Tibial artery (tissue), 4 donors: ENCODE data around the gene LYST.

ENCODE experiments used
- DNase-seq, 2 donors: peaks; one replicate each; pipeline ENCODE4 v3.0.0-alpha.2; 2019
- H3K27ac ChIP-seq, 2 donors: fragments of 200-600 bp; sonication (generic) in 1 of 2; 1 replicate in 1 of 2; 2 replicates in 1 of 2; pipeline ENCODE4 v1.5.1; 2018 to 2019; ENCODE audit warnings: mild to moderate bottlenecking in 1 of 2
- H3K27me3 ChIP-seq, 2 donors: fragments of 200-600 bp; sonication (generic) in 1 of 2; one replicate each; pipeline versions ENCODE4 v1.5.1 to v1.6.0; 2016 to 2019
- H3K36me3 ChIP-seq, 3 donors: fragments of 200-600 bp; sonication (generic) in 2 of 3; one replicate each; pipeline ENCODE4 v1.5.1; 2016 to 2019; ENCODE audit warnings: mild to moderate bottlenecking in 2 of 3
- H3K4me1 ChIP-seq, 4 donors: fragments of 200-600 bp; sonication (generic) in 2 of 4; 1 replicate in 3 of 4; 2 replicates in 1 of 4; pipeline ENCODE4 v1.5.1; 2016 to 2019
- H3K4me3 ChIP-seq, 2 donors: fragments of 200-600 bp; sonication (generic) in 1 of 2; 1 replicate in 1 of 2; 2 replicates in 1 of 2; pipeline ENCODE4 v1.5.1; 2018 to 2019; ENCODE audit warnings: mild to moderate bottlenecking in 2 of 2
- H3K9me3 ChIP-seq, 3 donors: fragments of 200-600 bp; sonication (generic) in 1 of 3; one replicate each; pipeline ENCODE4 v1.5.1; 2016 to 2019
- intact Hi-C: fragments of 100-400 bp; cut with DNase I; formaldehyde crosslinking; loops from one replicate; pipeline ENCODE4 v1.15.0; 2023; ENCODE audit warnings: low total_unique reads
- TF ChIP-seq, protein P1 (sequence below), 2 experiments: fragments of 200-600 bp in 1 of 2; fragments of 450-650 bp in 1 of 2; IDR thresholded peaks; one replicate each; pipeline ENCODE4 v1.5.1; 2017 to 2019; ENCODE audit warnings: antibody characterized with exemption in 2 of 2, mild to moderate bottlenecking in 1 of 2, moderate library complexity in 1 of 2

LYST gene

DNA sequence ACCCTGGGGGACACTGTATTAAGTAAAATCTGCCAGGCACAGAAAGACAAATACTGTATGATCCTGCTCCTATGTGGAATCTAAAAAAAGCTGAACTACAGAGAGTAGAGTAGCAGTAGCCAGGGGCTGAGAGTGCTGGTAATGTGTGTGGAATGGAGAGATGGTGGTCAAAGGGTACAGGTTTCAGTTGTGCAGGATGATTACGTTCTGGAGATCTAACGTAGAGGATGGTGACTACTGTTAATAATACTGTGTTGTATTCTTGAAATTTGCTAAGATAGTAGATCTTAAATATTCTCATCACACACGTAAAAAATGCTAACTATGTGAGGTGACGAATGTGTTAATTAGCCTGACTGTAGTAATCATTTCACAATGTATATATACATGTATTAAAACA, 177.3 kb downstream of the LYST start:
- TF ChIP-seq, protein P1, sequence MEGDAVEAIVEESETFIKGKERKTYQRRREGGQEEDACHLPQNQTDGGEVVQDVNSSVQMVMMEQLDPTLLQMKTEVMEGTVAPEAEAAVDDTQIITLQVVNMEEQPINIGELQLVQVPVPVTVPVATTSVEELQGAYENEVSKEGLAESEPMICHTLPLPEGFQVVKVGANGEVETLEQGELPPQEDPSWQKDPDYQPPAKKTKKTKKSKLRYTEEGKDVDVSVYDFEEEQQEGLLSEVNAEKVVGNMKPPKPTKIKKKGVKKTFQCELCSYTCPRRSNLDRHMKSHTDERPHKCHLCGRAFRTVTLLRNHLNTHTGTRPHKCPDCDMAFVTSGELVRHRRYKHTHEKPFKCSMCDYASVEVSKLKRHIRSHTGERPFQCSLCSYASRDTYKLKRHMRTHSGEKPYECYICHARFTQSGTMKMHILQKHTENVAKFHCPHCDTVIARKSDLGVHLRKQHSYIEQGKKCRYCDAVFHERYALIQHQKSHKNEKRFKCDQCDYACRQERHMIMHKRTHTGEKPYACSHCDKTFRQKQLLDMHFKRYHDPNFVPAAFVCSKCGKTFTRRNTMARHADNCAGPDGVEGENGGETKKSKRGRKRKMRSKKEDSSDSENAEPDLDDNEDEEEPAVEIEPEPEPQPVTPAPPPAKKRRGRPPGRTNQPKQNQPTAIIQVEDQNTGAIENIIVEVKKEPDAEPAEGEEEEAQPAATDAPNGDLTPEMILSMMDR (IDR thresholded peaks at IDR 0.05) = no peak

DNA sequence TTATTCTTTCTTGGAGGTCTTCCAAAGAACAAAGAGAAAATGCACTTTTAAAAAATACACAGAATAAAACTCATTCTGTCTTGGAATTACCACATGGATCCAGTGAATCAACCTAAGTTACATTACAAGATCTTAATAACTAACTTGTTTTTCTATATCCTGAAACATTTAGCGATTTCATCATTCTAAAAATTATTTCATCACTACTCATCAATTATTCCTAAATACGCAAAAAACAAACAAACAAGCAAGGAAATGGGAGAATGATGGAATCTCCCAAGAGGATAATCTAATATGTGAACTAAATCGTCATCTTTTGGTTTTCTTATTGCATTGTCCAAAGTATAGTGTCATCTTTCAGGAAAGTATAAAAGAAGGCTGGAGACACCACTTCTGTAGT, 178.6 kb downstream of the LYST start:
- peaks cover 49 to 66% (median 58%) of the 10 kb centered on the region in 3 donors for H3K36me3 ChIP-seq
- H3K27ac ChIP-seq = no peak overlapping the region
- H3K9me3 ChIP-seq = no peaks in the 10 kb centered on the region
- H3K4me1 ChIP-seq = no peaks in the 10 kb centered on the region
- H3K27me3 ChIP-seq = no peaks in the 10 kb centered on the region
- TF ChIP-seq, protein P1 (IDR thresholded peaks at IDR 0.05) = no peak
- no peak overlapping the region for H3K4me3 ChIP-seq
- DNase-seq = no peak
- intact Hi-C loops = no loop called here

More for the DNA sequence above, 177.3 kb downstream of the LYST start:
- no peak for DNase-seq
- intact Hi-C loops = no loop called here
- Histone ChIP-seq H3K9me3 (no peaks in the 10 kb centered on the region), H3K4me3 (no peak overlapping the region), H3K27me3 (no peaks in the 10 kb centered on the region), H3K4me1 (no peaks in the 10 kb centered on the region), H3K36me3 (peaks cover 50 to 74% (median 51%) of the 10 kb centered on the region in 3 donors), H3K27ac (no peak overlapping the region)

DNA sequence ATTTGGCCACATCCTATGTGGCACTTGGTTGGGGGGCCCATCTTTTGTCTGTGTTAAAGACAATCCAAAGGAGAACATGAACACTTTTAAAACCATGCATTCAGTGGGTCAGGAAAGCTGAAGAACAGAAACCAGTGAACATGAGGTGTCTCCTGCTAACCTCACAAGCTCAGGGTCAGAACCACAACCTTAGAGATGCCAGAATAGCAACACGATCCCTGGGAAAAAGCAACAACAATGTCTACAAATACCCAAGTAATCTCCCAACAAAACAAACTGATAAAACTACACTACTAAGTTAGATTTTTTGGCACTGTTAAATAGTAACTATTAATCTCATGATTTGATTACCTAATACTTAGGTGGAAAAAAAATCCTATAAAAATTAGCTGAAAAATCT, 183.1 kb downstream of the LYST start:
- intact Hi-C loops = no loop called here
- Histone ChIP-seq H3K27ac (no peak overlapping the region), H3K9me3 (no peaks in the 10 kb centered on the region), H3K36me3 (peaks cover 37 to 56% (median 53%) of the 10 kb centered on the region in 3 donors), H3K27me3 (no peaks in the 10 kb centered on the region), H3K4me3 (no peak overlapping the region), H3K4me1 (no peaks in the 10 kb centered on the region)
- DNase-seq = no peak
- TF ChIP-seq, protein P1 (IDR thresholded peaks at IDR 0.05) = no peak

DNA sequence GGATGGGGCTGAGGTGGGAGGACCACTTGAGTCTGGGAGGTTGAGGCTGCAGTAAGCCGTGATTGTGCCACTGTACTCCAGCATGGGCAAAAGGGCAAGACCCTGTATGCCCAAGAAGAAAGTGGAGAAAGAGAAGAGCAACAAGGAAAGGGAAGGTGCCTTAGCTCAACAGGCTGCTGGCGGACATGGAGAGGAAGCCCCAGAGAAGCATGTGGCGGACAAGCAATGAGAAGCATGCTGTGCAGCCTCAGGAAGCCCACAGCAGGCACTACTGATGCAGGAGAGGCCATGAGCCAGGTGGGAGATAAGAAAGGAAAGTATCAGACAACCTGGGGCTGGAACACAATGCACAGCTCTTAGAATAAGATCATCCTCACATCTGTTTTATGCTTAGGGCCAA, 184.5 kb downstream of the LYST start:
- TF ChIP-seq, protein P1 (IDR thresholded peaks at IDR 0.05) = no peak
- no peak overlapping the region for H3K27ac ChIP-seq
- no peaks in the 10 kb centered on the region for H3K9me3 ChIP-seq
- DNase-seq = no peak
- H3K36me3 ChIP-seq = peaks cover 39 to 55% (median 52%) of the 10 kb centered on the region in 3 donors
- no peaks in the 10 kb centered on the region for H3K4me1 ChIP-seq
- intact Hi-C loops = no loop called here
- H3K27me3 ChIP-seq = no peaks in the 10 kb centered on the region
- H3K4me3 ChIP-seq = no peak overlapping the region

GRCh38 chr1:235679644-235680043, 187.1 kb downstream of the LYST start:
- H3K4me3 ChIP-seq = no peak overlapping the region
- TF ChIP-seq, protein P1 (IDR thresholded peaks at IDR 0.05) = no peak
- no peaks in the 10 kb centered on the region for H3K27me3 ChIP-seq
- peaks cover 43 to 70% (median 55%) of the 10 kb centered on the region in 3 donors for H3K36me3 ChIP-seq
- H3K9me3 ChIP-seq = no peaks in the 10 kb centered on the region
- no peak for DNase-seq
- H3K27ac ChIP-seq = no peak overlapping the region
- intact Hi-C loops = no loop called here
- no peaks in the 10 kb centered on the region for H3K4me1 ChIP-seq

- TF ChIP-seq, protein P1 (IDR thresholded peaks at IDR 0.05) = no peak
- Histone ChIP-seq H3K4me3 (no peak overlapping the region), H3K4me1 (no peaks in the 10 kb centered on the region), H3K27me3 (no peaks in the 10 kb centered on the region), H3K36me3 (peaks cover 43 to 71% (median 53%) of the 10 kb centered on the region in 3 donors), H3K9me3 (no peaks in the 10 kb centered on the region), H3K27ac (no peak overlapping the region)
- no peak for DNase-seq
- intact Hi-C loops = no loop called here
Measured at GRCh38 chr1:235679005-235679404, 187.7 kb downstream of the LYST start.
